Measurements from ENCODE around the gene SLC9A8.

DNA sequence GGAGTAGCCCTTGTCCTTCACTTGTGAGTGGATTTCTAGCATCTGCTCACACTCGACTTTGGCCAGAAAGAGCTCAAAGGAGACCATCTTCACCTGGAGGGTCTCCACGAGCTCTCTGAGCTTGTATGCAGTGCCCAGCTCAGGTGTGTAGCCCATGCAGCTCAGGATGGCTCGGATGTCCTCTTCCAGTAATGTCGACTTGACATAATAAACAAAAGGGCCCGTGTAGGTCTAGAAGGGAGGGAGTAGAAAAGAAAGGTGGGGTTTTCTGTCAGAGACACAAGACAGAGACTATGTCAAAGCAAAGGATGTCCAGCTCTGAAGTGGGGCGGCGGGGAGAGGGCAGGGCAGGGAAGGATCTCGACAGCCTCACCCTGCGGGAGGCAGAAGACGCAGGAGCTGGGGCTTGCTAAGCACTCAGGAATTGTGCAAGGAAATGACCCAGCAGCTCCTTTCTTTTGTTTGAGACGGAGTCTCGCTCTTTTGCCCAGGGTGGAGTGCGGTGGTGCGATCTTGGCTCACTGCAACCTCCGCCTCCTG is 94.1 kb downstream of the SLC9A8 start:
- TF ChIP-seq, protein P1, sequence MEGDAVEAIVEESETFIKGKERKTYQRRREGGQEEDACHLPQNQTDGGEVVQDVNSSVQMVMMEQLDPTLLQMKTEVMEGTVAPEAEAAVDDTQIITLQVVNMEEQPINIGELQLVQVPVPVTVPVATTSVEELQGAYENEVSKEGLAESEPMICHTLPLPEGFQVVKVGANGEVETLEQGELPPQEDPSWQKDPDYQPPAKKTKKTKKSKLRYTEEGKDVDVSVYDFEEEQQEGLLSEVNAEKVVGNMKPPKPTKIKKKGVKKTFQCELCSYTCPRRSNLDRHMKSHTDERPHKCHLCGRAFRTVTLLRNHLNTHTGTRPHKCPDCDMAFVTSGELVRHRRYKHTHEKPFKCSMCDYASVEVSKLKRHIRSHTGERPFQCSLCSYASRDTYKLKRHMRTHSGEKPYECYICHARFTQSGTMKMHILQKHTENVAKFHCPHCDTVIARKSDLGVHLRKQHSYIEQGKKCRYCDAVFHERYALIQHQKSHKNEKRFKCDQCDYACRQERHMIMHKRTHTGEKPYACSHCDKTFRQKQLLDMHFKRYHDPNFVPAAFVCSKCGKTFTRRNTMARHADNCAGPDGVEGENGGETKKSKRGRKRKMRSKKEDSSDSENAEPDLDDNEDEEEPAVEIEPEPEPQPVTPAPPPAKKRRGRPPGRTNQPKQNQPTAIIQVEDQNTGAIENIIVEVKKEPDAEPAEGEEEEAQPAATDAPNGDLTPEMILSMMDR (IDR thresholded peaks at IDR 0.05; ENCODE audit: borderline replicate concordance, extremely low read depth, low read length, poor library complexity, severe bottlenecking): no peak
- no peak for TF ChIP-seq EZH2 (IDR thresholded peaks at IDR 0.05; ENCODE audit: borderline replicate concordance, low read depth, low read length, severe bottlenecking)
